Measurements from ENCODE around the gene MSN. TPM values are rescaled to one million over a fixed set of nuclear protein-coding genes. Genes with fewer than 3 reads are reported as not detected.
"Not testable (repeated sequence)": the region's sequence is repeated elsewhere in the genome, so short reads cannot be mapped to it uniquely, and the experiment has no call there.

The MSN gene
- total RNA-seq, 2 donors from 2014 or later: 125 to 256 TPM

DNA sequence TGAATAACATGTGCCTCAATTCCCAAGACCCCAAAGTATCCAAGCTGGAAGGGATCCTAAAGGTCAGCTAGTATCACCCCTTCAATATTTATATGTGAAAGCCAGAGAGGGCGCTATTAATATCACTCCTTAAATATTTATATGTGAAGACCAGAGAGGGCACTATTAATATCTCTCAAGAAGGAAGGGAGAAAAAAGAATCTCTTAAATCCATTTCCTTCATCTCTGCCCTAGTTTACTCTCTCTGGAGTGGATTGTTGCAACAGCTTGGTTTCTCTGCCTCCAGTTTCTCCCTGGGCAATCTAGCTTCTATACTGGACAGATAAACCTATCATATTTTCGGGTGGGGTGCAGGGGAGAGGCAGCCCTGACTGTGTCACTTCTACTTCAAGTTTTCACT is 31.6 kb upstream of the MSN start:
- TF ChIP-seq, protein P1, sequence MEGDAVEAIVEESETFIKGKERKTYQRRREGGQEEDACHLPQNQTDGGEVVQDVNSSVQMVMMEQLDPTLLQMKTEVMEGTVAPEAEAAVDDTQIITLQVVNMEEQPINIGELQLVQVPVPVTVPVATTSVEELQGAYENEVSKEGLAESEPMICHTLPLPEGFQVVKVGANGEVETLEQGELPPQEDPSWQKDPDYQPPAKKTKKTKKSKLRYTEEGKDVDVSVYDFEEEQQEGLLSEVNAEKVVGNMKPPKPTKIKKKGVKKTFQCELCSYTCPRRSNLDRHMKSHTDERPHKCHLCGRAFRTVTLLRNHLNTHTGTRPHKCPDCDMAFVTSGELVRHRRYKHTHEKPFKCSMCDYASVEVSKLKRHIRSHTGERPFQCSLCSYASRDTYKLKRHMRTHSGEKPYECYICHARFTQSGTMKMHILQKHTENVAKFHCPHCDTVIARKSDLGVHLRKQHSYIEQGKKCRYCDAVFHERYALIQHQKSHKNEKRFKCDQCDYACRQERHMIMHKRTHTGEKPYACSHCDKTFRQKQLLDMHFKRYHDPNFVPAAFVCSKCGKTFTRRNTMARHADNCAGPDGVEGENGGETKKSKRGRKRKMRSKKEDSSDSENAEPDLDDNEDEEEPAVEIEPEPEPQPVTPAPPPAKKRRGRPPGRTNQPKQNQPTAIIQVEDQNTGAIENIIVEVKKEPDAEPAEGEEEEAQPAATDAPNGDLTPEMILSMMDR (IDR thresholded peaks at IDR 0.05): no peak

GRCh38 chrX:65636261-65636660 is 31.2 kb upstream of the MSN start:
- peak overlapping the region; percentile 49 to 81 for H3K27ac ChIP-seq
- not testable (repeated sequence) for H3K4me3 ChIP-seq; H3K36me3 ChIP-seq; H3K27me3 ChIP-seq; H3K9me3 ChIP-seq; DNase-seq (ENCODE audit: low spot score)
- peaks cover 0 to 22% of the 10 kb centered on the region in 2 donors for H3K4me1 ChIP-seq

More for the DNA sequence above, 31.6 kb upstream of the MSN start:
- Histone ChIP-seq H3K4me1 (peaks cover 0 to 22% of the 10 kb centered on the region in 2 donors), H3K9me3 (no peaks in the 10 kb centered on the region), H3K36me3 (no peaks in the 10 kb centered on the region), H3K27ac (peak overlapping the region; percentile 49 to 81), H3K27me3 (no peaks in the 10 kb centered on the region), H3K4me3 (no peak overlapping the region)
- DNase-seq (ENCODE audit: low spot score): no peak

DNA sequence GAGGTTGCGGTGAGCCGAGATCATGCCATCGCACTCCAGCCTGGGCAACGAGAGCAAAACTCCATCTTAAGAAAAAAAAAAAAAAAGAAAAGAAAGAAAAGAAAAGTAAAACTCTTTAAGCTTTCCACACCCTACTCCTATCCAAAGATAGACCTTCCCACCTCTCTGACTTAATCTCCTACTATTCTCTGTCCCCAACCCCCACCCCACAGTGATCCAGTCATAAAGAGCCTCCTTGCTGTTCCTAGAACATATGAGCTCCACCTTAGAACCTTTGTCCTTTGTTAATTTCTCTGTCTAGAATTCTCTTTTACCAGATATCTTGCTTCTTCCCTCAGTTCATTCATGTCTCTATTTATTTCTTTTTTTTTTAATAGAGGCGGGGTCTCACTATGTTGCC is 30.1 kb upstream of the MSN start:
- no peaks in the 10 kb centered on the region for H3K9me3 ChIP-seq
- H3K27ac ChIP-seq: no peak overlapping the region
- H3K4me3 ChIP-seq: no peak overlapping the region
- TF ChIP-seq, protein P1 (IDR thresholded peaks at IDR 0.05): no peak
- no peak for DNase-seq (ENCODE audit: low spot score)
- peaks cover 0 to 22% of the 10 kb centered on the region in 2 donors for H3K4me1 ChIP-seq
- no peaks in the 10 kb centered on the region for H3K27me3 ChIP-seq
- H3K36me3 ChIP-seq: no peaks in the 10 kb centered on the region

GRCh38 chrX:65642914-65643491 is 24.5 kb upstream of the MSN start:
- Histone ChIP-seq H3K27ac (peak overlapping the region; percentile 51 to 86), H3K4me1 (peaks cover 0 to 32% of the 10 kb centered on the region in 2 donors), H3K36me3 (no peaks in the 10 kb centered on the region), H3K9me3 (no peaks in the 10 kb centered on the region), H3K27me3 (no peaks in the 10 kb centered on the region), H3K4me3 (no peak overlapping the region)
- TF ChIP-seq, protein P1 (IDR thresholded peaks at IDR 0.05): no peak
- DNase-seq (ENCODE audit: low spot score): no peak

DNA sequence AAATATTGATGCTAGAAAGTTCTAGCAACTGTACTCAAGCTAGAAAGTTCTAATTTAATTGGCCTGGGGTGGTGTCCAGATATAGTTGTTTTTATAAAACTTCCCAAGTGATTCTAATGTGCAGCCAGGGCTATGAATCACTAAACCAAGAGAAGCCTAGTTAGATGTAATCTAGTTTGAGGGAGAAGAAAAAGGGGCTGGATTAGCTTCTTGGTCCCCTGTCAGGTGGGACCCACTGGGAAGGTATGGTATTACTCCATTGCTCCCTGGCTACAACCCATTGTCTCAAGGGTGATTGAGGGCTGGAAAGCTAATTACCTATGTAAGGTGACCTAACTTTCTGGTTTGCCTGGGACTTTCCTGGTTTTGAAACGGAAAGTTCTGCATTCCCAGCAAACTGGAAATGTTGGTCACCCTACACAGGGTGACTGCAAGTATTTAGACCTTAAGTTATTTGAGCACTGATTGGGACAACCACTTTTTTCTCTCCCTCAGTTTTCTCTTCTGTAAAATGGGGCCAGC is 23.9 kb upstream of the MSN start:
- H3K4me3 ChIP-seq: no peak overlapping the region
- TF ChIP-seq, protein P1 (IDR thresholded peaks at IDR 0.05): no peak
- H3K36me3 ChIP-seq: no peaks in the 10 kb centered on the region
- H3K9me3 ChIP-seq: no peaks in the 10 kb centered on the region
- peak overlapping the region; percentile 51 to 86 for H3K27ac ChIP-seq
- no peak for DNase-seq (ENCODE audit: low spot score)
- H3K27me3 ChIP-seq: no peaks in the 10 kb centered on the region
- peaks cover 0 to 32% of the 10 kb centered on the region in 2 donors for H3K4me1 ChIP-seq

DNA sequence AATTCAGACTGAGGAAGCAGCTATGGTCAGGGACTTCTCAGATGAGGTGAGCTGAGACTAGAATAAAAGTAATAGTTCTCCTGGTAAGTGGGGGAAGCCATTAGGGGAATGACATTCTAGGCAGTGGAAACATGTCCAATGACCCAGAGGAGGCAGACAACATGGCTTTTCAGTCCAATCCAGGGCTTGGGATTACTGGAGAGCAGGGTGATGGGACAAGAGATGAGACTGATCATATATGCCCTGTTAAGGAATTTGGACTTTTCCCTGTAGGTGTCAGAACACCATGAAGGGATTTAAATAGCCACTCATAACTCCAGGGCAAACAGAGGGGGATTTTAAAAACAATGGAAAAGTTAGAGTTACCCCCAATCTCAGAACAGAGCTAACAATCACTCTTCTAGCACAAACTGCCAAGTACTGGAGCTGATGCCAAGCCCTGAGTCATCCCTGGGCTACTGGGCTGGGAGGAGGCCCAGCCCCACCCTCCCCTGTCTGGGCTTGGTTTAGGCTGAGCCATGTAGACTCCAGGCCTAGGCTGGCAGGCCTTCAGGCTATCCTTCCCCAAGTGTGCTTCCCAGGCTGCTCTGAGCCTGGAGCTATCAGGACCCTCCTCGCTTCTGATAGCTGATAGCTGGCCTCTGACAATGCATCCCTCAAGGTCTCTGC is 22.7 kb upstream of the MSN start:
- Histone ChIP-seq H3K4me1 (peaks cover 0 to 32% of the 10 kb centered on the region in 2 donors), H3K4me3 (no peak overlapping the region), H3K27ac (peak overlapping the region; percentile 75 to 86), H3K9me3 (no peaks in the 10 kb centered on the region), H3K27me3 (no peaks in the 10 kb centered on the region), H3K36me3 (no peaks in the 10 kb centered on the region)
- peak; percentile 91 for DNase-seq (ENCODE audit: low spot score)
- TF ChIP-seq, protein P1 (IDR thresholded peaks at IDR 0.05): no peak

All from right atrium auricular region (tissue), 2 donors.